ENCODE measurements around the gene TRPC4. TPM values are rescaled to one million over a fixed set of nuclear protein-coding genes. Genes with fewer than 3 reads are reported as not detected.

Gene TRPC4
- total RNA-seq, 1 experiment from 2014 or later: 8.0 TPM

- TF ChIP-seq PRDM15 (CRISPR knock-in tag; IDR thresholded peaks at IDR 0.05) (no peak), SP1 (CRISPR knock-in tag; conservative IDR thresholded peaks at IDR 0.05) (no peak), ZMAT4 (CRISPR knock-in tag; IDR thresholded peaks at IDR 0.05) (no peak), ZNF416 (CRISPR knock-in tag; IDR thresholded peaks at IDR 0.05) (no peak), PREB (CRISPR knock-in tag; IDR thresholded peaks at IDR 0.05; ENCODE audit: borderline replicate concordance) (no peak), FOXJ3 (CRISPR knock-in tag; IDR thresholded peaks at IDR 0.05; ENCODE audit: borderline replicate concordance) (no peak), ZNF121 (CRISPR knock-in tag; IDR thresholded peaks at IDR 0.05) (no peak), CDX4 (CRISPR knock-in tag; IDR thresholded peaks at IDR 0.05; ENCODE audit: borderline replicate concordance) (no peak), ETV6 (CRISPR knock-in tag; IDR thresholded peaks at IDR 0.05) (no peak), ARID4B (CRISPR knock-in tag; IDR thresholded peaks at IDR 0.05; ENCODE audit: borderline replicate concordance) (no peak), ZNF138 (CRISPR knock-in tag; conservative IDR thresholded peaks at IDR 0.05) (no peak)
Measured at GRCh38 chr13:37682496-37682895, 187.1 kb downstream of the TRPC4 start (continued).

GRCh38 chr13:37681281-37682032 is 188.1 kb downstream of the TRPC4 start:
- Mint-ChIP-seq H3K36me3 (no peaks in the 10 kb centered on the region), H3K4me3 (no peak overlapping the region), H3K4me1 (peaks cover 16% of the 10 kb centered on the region), H3K27ac (no peak overlapping the region; the same call in 1 of the 2 replicates), H3K27me3 (ENCODE audit: low read depth) (no peaks in the 10 kb centered on the region), H3K9me3 (no peaks in the 10 kb centered on the region)
- POLR2A ChIA-PET: no interaction called here
- DNase-seq (ENCODE audit: low spot score) (no peak), ATAC-seq (no peak)
- CTCF ChIA-PET: no interaction called here
- TF ChIP-seq ATF3 (CRISPR knock-in tag; conservative IDR thresholded peaks at IDR 0.05) (no peak), IRF1 (CRISPR knock-in tag; IDR thresholded peaks at IDR 0.05) (no peak), ZNF263 (CRISPR knock-in tag; IDR thresholded peaks at IDR 0.05; ENCODE audit: low read depth) (no peak), RELA (CRISPR knock-in tag; IDR thresholded peaks at IDR 0.05; ENCODE audit: borderline replicate concordance) (no peak), USF1 (CRISPR knock-in tag; IDR thresholded peaks at IDR 0.05) (no peak), ZNF532 (CRISPR knock-in tag; IDR thresholded peaks at IDR 0.05; ENCODE audit: borderline replicate concordance) (no peak)

All from WTC11 (cell line).